AG09319 (cell line): Measurements from ENCODE around the gene AGMO.

Source experiments
- DNase-seq: peaks from one replicate; pipeline ENCODE4 v3.0.0-alpha.2; 2010; ENCODE audit warnings: low read depth; ENCODE audit errors: extremely low read depth
- TF ChIP-seq, protein P1 (sequence below): IDR thresholded peaks from 2 replicates; pipeline ENCODE4 v1.5.1; 2011; ENCODE audit warnings: low read depth, mild to moderate bottlenecking, inconsistent platforms, low read length, moderate library complexity

AGMO gene

DNA sequence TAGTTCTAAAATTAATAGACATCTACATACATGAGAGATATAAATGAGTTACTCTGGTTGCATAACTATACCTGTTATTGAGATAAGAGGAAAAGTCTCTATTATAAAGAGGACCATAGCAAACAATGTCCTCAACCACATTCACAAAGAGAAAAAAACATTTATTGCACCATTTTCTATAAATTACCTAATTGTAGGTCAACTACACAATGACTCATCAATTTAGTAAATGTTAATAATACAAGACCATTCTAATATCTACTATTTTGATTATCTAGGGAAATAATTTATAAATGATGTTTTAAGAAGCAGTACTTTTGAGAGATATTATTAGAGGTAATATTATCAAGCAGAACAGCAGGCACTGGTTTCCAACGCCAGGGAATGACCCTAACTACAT lies 246.1 kb downstream of the AGMO start:
- no peak for DNase-seq
- TF ChIP-seq, protein P1, sequence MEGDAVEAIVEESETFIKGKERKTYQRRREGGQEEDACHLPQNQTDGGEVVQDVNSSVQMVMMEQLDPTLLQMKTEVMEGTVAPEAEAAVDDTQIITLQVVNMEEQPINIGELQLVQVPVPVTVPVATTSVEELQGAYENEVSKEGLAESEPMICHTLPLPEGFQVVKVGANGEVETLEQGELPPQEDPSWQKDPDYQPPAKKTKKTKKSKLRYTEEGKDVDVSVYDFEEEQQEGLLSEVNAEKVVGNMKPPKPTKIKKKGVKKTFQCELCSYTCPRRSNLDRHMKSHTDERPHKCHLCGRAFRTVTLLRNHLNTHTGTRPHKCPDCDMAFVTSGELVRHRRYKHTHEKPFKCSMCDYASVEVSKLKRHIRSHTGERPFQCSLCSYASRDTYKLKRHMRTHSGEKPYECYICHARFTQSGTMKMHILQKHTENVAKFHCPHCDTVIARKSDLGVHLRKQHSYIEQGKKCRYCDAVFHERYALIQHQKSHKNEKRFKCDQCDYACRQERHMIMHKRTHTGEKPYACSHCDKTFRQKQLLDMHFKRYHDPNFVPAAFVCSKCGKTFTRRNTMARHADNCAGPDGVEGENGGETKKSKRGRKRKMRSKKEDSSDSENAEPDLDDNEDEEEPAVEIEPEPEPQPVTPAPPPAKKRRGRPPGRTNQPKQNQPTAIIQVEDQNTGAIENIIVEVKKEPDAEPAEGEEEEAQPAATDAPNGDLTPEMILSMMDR = no peak

DNA sequence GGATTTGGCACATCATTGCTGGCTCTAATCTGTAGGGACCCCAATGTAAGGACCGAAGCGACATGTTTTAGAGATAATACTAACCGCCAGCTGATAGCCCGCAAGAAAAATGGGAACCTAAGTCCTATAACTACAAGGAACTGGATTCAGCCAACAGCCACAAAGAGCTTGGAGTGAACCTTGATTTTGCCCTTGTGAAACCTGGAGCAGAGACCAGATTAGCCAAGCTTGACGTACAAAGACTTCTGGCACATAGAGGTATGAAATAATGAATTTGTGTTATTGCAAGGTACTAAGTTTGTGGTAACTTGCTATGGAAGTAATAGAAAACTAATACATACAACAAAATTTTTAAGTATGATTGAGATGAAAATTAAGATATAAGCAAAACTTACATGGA lies 246.9 kb downstream of the AGMO start:
- DNase-seq = no peak
- TF ChIP-seq, protein P1 = no peak

DNA sequence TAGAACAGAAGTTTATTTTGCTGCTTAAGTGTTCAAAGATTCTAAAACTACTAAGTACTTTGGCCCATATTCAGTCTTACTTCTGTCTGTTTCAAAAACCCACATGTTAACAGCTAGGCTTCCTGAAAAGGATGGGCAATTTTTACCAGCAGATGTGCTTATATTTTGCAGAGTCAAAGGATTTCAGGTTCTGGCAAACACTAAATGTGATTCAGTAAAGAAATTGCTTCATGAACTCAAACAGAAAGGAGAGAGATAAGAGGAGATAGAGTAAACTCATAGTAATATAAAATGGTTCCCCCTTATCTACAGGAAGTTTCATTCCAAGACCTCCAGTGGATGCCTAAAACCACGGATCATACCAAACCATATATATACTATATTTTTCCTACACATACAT lies 248.5 kb downstream of the AGMO start:
- DNase-seq = no peak
- TF ChIP-seq, protein P1 = no peak

DNA sequence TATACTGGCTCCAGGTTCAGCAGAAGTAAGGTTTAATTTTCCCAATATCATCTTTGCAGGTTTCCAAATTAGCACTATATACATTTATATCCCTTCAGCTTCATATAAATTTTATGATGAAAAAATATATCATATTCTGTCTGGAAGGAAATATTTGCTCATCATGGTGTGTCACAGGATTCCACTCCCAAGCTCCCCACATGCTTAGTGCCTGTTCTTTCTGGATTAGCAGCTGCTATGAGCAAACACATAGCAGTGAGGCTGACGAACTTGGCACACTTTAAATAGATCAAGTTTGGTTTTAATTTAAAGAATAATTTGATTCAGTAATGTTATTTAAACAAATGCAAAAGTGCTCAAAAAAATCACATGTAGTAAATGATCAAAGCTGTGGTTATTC lies 251.9 kb downstream of the AGMO start:
- DNase-seq = no peak
- TF ChIP-seq, protein P1 = no peak

DNA sequence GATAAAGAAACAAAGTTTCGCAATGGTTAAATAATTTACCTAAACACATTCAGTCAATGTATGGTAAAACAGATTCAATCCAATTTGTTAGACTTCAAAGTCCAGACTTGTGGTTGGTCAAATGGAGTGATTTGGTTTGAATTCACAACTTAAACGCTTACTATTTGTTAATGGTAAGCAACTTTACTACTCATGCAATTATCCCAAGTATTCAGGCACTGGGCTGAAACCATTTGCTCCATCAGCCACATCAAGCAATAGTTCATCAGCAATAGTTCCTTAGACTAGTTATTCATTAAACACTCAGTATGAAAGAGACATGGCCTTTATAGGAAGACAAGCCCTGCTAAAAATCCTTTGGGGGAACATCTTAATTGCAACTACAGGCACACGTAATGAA lies 253.0 kb downstream of the AGMO start:
- TF ChIP-seq, protein P1 = no peak
- DNase-seq = no peak

DNA sequence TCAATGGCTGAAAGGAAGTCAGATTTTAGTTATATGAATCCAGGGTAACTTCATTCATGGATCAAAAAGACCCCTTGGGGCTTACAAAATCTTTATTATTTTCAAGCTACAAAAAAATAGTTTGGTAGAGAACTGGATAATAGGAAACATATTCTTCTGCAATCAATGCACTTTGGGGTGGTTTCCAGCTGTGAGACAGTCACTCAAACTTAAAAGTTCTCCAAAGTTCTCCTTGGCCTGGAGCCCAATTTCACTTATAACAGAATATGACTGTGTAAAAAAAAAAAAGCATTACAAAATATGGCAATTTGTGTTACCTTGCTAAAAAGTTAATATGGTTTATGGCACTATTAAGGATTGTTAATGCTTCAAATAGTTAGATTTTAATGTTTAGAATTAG lies 255.5 kb downstream of the AGMO start:
- TF ChIP-seq, protein P1 = no peak
- DNase-seq = no peak

DNA sequence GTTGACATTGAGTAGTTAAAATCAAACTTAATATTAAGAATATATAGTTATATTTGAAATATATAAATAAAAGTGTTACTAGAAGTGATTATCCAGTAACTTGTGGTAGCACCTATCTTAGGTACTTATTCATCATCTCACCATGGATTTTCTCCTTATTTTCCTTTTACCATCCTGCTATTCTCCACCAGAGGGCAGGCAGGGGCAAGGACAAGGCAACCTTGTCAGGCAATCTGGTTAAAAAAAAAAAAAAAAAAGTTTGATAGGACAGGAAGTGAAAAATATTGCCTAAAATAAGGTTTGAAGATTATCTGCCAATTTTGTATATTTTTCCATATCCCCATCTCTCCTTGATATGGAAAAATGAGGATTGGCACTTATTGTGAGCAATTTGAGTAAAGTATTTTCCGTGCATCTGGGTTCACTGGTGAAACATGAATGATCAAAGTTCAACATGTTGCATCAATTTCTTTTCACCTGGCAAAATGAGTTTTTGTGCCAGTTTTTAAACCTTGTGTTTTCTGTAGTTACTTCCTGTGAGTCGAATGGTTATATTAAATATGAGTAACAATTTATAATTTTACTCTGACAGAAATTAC lies 256.7 kb downstream of the AGMO start:
- TF ChIP-seq, protein P1 = peak; percentile 85
- DNase-seq = peak; percentile 12
